ENCODE measurements around the gene TARS2. TPM values are rescaled to one million over a fixed set of nuclear protein-coding genes. Genes with fewer than 3 reads are reported as not detected.

The TARS2 gene
- total RNA-seq = 10 to 100 TPM; 44.8 to 46.2 TPM

- DNase-seq = peak; percentile 94
- no peaks in the 10 kb centered on the region for H3K9me3 Mint-ChIP-seq
- peak within 1 kb of the TSS; percentile 97 for H3K4me3 Mint-ChIP-seq
- H3K27ac Mint-ChIP-seq = peak within 1 kb of the TSS; percentile 87
- H3K27me3 Mint-ChIP-seq = no peaks in the 10 kb centered on the region
- peaks cover 14% of the 10 kb centered on the region for H3K36me3 Mint-ChIP-seq
- peaks cover 13% of the 10 kb centered on the region for H3K4me1 Mint-ChIP-seq
Observed at GRCh38 chr1:150486966-150487762, at the start of gene TARS2. Gene TARS2 (plus strand): TSS chr1:150487419. CDS start chr1:150487451, 32 bp downstream.

- no peak for DNase-seq
Observed at GRCh38 chr1:150441121-150441520, 46.1 kb upstream of the TARS2 start.

GRCh38 chr1:150444232-150444631 lies 43.0 kb upstream of the TARS2 start:
- H3K4me1 Mint-ChIP-seq = peaks cover 5% of the 10 kb centered on the region
- H3K36me3 Mint-ChIP-seq = peaks cover 8% of the 10 kb centered on the region
- no peak overlapping the region for H3K4me3 Mint-ChIP-seq
- H3K27me3 Mint-ChIP-seq = no peaks in the 10 kb centered on the region
- no peaks in the 10 kb centered on the region for H3K9me3 Mint-ChIP-seq
- peak overlapping the region; percentile 77 for H3K27ac Mint-ChIP-seq
- DNase-seq = no peak

More at GRCh38 chr1:150441121-150441520, 46.1 kb upstream of the TARS2 start:
- peaks cover 5% of the 10 kb centered on the region for H3K4me1 Mint-ChIP-seq
- H3K9me3 Mint-ChIP-seq = no peaks in the 10 kb centered on the region
- peaks cover 8% of the 10 kb centered on the region for H3K36me3 Mint-ChIP-seq
- no peak overlapping the region for H3K4me3 Mint-ChIP-seq
- no peak overlapping the region for H3K27ac Mint-ChIP-seq
- no peaks in the 10 kb centered on the region for H3K27me3 Mint-ChIP-seq

GRCh38 chr1:150456146-150456647 lies 31.0 kb upstream of the TARS2 start:
- no peaks in the 10 kb centered on the region for H3K9me3 Mint-ChIP-seq
- no peak for DNase-seq
- H3K4me3 Mint-ChIP-seq = no peak overlapping the region
- peaks cover 4% of the 10 kb centered on the region for H3K4me1 Mint-ChIP-seq
- peak overlapping the region; percentile 16 for H3K27ac Mint-ChIP-seq
- no peaks in the 10 kb centered on the region for H3K27me3 Mint-ChIP-seq
- peaks cover 6% of the 10 kb centered on the region for H3K36me3 Mint-ChIP-seq

GRCh38 chr1:150464422-150464826 lies 22.8 kb upstream of the TARS2 start:
- H3K4me1 Mint-ChIP-seq = no peaks in the 10 kb centered on the region
- H3K4me3 Mint-ChIP-seq = no peak overlapping the region
- no peak overlapping the region for H3K27ac Mint-ChIP-seq
- peaks cover 4% of the 10 kb centered on the region for H3K36me3 Mint-ChIP-seq
- H3K27me3 Mint-ChIP-seq = no peaks in the 10 kb centered on the region
- DNase-seq = peak; percentile 64
- no peaks in the 10 kb centered on the region for H3K9me3 Mint-ChIP-seq

GRCh38 chr1:150466964-150467363 lies 20.3 kb upstream of the TARS2 start:
- no peaks in the 10 kb centered on the region for H3K4me1 Mint-ChIP-seq
- H3K36me3 Mint-ChIP-seq = peaks cover 18% of the 10 kb centered on the region
- no peak overlapping the region for H3K4me3 Mint-ChIP-seq
- no peak overlapping the region for H3K27ac Mint-ChIP-seq
- no peak for DNase-seq
- H3K9me3 Mint-ChIP-seq = no peaks in the 10 kb centered on the region
- no peaks in the 10 kb centered on the region for H3K27me3 Mint-ChIP-seq

- Mint-ChIP-seq H3K4me1 (no peaks in the 10 kb centered on the region), H3K9me3 (no peaks in the 10 kb centered on the region), H3K4me3 (no peak overlapping the region), H3K36me3 (peaks cover 17% of the 10 kb centered on the region), H3K27ac (no peak overlapping the region), H3K27me3 (no peaks in the 10 kb centered on the region)
- DNase-seq = no peak
Observed at GRCh38 chr1:150469291-150469690, 17.9 kb upstream of the TARS2 start.

GRCh38 chr1:150472601-150473200 lies 14.5 kb upstream of the TARS2 start:
- H3K4me1 Mint-ChIP-seq = peaks cover 11% of the 10 kb centered on the region
- no peak for DNase-seq
- H3K4me3 Mint-ChIP-seq = no peak overlapping the region
- H3K36me3 Mint-ChIP-seq = peaks cover 14% of the 10 kb centered on the region
- H3K27me3 Mint-ChIP-seq = no peaks in the 10 kb centered on the region
- no peak overlapping the region for H3K27ac Mint-ChIP-seq
- no peaks in the 10 kb centered on the region for H3K9me3 Mint-ChIP-seq

- Mint-ChIP-seq H3K9me3 (no peaks in the 10 kb centered on the region), H3K27ac (no peak overlapping the region), H3K27me3 (no peaks in the 10 kb centered on the region), H3K36me3 (peaks cover 14% of the 10 kb centered on the region), H3K4me3 (no peak overlapping the region), H3K4me1 (peaks cover 14% of the 10 kb centered on the region)
- no peak for DNase-seq
Observed at GRCh38 chr1:150473659-150474058, 13.6 kb upstream of the TARS2 start.

GRCh38 chr1:150474869-150475268 lies 12.3 kb upstream of the TARS2 start:
- Mint-ChIP-seq H3K27ac (peak overlapping the region; percentile 38), H3K4me3 (no peak overlapping the region), H3K36me3 (peaks cover 14% of the 10 kb centered on the region), H3K9me3 (no peaks in the 10 kb centered on the region), H3K27me3 (no peaks in the 10 kb centered on the region), H3K4me1 (peaks cover 16% of the 10 kb centered on the region)
- no peak for DNase-seq

- Mint-ChIP-seq H3K36me3 (peaks cover 2% of the 10 kb centered on the region), H3K27ac (no peak overlapping the region), H3K4me1 (peaks cover 16% of the 10 kb centered on the region), H3K9me3 (no peaks in the 10 kb centered on the region), H3K4me3 (no peak overlapping the region), H3K27me3 (no peaks in the 10 kb centered on the region)
- DNase-seq = no peak
Observed at GRCh38 chr1:150476754-150477153, 10.5 kb upstream of the TARS2 start.

GRCh38 chr1:150477320-150477719 lies 9.9 kb upstream of the TARS2 start:
- no peaks in the 10 kb centered on the region for H3K36me3 Mint-ChIP-seq
- H3K4me1 Mint-ChIP-seq = peaks cover 16% of the 10 kb centered on the region
- DNase-seq = no peak
- no peaks in the 10 kb centered on the region for H3K9me3 Mint-ChIP-seq
- no peak overlapping the region for H3K4me3 Mint-ChIP-seq
- no peaks in the 10 kb centered on the region for H3K27me3 Mint-ChIP-seq
- no peak overlapping the region for H3K27ac Mint-ChIP-seq

GRCh38 chr1:150477733-150478132 lies 9.5 kb upstream of the TARS2 start:
- DNase-seq = no peak
- Mint-ChIP-seq H3K9me3 (no peaks in the 10 kb centered on the region), H3K4me1 (peaks cover 16% of the 10 kb centered on the region), H3K36me3 (no peaks in the 10 kb centered on the region), H3K27ac (no peak overlapping the region), H3K4me3 (no peak overlapping the region), H3K27me3 (no peaks in the 10 kb centered on the region)

GRCh38 chr1:150479370-150479769 lies 7.8 kb upstream of the TARS2 start:
- DNase-seq = no peak
- Mint-ChIP-seq H3K4me1 (peaks cover 16% of the 10 kb centered on the region), H3K4me3 (no peak overlapping the region), H3K27me3 (no peaks in the 10 kb centered on the region), H3K36me3 (no peaks in the 10 kb centered on the region), H3K27ac (no peak overlapping the region), H3K9me3 (no peaks in the 10 kb centered on the region)

GRCh38 chr1:150479927-150480352 lies 7.3 kb upstream of the TARS2 start:
- Mint-ChIP-seq H3K9me3 (no peaks in the 10 kb centered on the region), H3K4me1 (peaks cover 16% of the 10 kb centered on the region), H3K27me3 (no peaks in the 10 kb centered on the region), H3K36me3 (no peaks in the 10 kb centered on the region), H3K27ac (no peak overlapping the region), H3K4me3 (no peak overlapping the region)
- no peak for DNase-seq
